HG03066 (cell line): Measurements from ENCODE around the gene CSGALNACT2.

ENCODE experiments used
- ATAC-seq: cut with Tn5 transposase; IDR thresholded peaks from one replicate; pipeline ENCODE4 v1.9.1; 2021; ENCODE audit warnings: low read depth; ENCODE audit not compliant: unreplicated experiment

CSGALNACT2 gene

DNA sequence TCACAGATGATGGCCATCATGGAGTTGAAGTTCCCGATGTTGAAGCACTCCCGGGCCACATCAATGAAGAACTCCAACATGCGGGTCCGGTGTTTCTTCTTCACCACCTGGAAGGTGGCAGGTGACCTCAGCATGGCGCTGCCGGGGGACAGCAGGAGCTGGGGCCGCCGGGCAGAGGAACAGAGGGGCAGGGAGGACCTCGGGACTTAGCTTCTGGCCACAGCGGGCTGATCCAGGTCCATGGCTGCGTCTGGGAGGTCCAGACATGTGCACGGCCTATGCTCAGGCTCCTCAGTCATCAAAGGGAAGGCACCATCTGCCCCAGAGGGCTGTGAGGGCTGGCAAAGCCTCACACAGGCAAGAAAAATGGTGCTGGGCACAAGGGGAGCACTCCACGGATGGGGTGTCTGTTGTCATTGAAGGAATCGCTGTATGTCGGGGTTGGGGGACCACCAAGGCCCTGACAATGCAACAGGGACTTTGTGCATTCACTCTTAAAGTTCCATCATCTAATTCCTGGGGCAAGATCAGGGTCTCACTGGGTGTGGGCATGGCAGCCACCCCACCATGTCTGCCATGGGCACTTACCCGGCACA lies 60.9 kb downstream of the CSGALNACT2 start:
- no peak for ATAC-seq

DNA sequence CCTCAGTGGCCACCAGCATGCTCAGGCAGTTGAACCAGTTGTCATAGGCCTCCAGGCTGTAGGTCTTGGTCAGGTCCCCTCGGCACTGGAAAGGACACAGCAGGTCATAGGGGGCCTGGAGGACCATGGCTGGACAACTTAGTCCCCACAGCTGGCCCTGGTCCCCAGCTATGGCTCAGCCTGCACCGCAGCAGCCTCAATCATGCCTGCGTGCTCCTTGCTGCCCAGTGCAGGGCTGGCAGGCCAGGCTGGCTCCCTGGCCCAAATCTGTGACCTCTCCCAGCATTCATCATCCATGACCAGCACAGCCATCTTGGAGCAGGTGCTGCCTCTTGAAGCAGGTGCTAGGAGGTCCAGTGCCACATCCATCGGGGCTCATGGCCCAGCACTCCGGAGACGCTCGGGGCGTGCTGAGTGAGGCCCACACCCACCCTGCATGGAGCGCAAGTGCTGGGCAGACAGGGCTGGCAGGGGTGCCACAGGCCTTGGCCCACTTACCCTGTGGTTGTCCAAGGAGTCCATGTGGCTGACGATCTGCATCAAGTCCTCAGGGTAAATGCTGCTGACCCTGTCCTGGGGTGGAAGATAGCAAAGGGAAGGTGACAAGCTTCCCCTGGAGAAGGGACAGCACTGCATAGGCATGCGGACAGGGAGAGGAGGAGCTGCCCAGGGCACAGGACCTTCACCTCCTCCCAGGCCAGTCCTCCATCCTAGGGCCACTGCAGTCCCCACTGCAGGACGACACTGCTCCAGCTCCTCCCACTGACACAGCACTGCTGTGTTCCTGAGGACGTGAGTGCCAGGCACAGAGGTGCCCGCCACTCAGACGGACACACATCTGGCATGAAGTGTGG lies 61.7 kb downstream of the CSGALNACT2 start:
- ATAC-seq: no peak

- ATAC-seq: no peak
Measured at GRCh38 chr10:43200538-43201390, 62.5 kb downstream of the CSGALNACT2 start.

GRCh38 chr10:43201545-43202131 lies 63.4 kb downstream of the CSGALNACT2 start:
- ATAC-seq: no peak

DNA sequence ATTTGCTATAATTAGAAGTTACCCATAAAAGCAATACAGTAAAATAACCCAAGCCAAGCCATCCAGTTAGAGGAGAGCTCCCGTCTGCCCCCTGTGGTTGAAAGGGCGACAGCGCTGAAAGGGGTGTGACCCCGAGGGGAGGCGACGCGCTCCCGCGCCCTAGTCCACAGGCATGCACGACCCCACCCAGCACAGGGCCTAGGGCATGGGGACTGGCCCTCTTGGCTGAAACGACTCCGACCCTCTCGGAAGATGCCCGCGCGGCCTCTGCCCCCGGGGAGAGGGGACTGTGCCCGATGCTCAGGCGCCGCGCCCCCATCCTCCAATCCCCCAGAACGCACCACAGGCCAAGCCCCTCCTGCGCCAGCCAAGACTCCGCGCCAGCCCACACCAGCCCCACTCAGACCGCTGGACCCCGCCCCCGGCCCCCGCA lies 64.0 kb downstream of the CSGALNACT2 start:
- ATAC-seq: peak; percentile 50

DNA sequence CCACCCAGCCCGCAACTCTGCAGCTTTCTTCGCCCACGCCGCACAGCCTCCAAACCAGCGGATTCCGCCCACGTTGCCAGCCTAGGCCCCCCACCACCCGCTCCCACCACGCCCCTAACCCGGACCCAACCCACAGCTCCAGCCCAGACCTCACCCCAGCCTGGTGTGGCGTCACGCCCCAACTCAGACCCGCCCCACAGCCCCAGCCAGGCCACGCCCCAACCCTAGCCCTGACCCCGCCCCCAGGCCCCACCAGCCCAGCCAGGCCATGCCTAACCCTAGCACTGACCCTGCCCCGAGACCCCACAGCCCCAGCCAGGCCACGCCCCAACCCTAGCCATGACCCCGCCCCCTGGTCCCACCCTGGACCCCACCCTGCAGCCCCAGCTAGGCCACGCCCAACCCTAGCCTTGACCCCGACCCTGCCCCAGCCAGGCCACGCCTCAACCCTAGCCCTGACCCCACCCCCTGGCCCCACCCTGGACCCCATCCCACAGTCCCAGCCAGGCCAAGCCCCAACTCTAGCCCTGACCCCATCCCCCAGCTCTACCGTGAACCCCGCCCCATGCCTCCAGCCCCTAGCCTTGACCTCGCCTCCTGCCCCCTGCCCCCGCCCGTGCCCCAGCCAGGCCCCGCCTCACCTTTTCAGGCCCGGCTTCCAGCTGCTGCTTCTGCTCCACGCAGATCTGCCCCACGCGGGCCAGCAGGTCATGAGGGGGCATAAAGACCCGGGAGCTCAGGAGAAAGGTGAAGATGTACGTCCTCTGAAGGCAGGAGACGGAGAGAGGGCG lies 64.6 kb downstream of the CSGALNACT2 start:
- ATAC-seq: no peak

DNA sequence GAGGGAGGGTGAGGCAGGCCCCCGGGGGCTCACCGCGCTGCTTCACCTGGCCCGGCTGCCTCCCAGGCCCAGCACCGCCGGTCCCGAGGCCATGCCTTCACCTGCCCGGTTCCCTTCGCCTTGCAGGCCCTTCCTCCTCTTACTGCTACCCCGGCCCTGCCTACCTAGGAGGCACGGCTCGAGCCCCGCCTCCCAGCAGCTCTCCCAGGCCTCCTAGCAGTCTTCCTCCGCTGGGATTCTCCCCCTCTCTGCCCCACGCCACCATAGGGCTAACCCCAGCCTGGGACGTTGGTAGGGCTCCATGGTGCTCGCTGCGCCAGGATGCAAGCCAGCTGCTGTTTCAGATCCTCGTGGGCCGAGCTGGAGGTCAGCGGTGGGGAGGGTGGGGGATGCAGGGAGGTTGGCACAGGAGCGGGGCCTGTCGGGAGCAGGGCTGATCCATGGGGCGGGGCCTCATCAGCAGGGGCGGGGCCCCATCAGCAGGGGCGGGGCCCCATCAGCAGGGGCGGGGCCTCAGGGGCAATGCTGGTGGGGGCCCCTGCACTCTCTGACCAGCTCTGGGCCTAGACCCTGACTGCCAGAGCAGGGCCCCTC lies 65.3 kb downstream of the CSGALNACT2 start:
- no peak for ATAC-seq

DNA sequence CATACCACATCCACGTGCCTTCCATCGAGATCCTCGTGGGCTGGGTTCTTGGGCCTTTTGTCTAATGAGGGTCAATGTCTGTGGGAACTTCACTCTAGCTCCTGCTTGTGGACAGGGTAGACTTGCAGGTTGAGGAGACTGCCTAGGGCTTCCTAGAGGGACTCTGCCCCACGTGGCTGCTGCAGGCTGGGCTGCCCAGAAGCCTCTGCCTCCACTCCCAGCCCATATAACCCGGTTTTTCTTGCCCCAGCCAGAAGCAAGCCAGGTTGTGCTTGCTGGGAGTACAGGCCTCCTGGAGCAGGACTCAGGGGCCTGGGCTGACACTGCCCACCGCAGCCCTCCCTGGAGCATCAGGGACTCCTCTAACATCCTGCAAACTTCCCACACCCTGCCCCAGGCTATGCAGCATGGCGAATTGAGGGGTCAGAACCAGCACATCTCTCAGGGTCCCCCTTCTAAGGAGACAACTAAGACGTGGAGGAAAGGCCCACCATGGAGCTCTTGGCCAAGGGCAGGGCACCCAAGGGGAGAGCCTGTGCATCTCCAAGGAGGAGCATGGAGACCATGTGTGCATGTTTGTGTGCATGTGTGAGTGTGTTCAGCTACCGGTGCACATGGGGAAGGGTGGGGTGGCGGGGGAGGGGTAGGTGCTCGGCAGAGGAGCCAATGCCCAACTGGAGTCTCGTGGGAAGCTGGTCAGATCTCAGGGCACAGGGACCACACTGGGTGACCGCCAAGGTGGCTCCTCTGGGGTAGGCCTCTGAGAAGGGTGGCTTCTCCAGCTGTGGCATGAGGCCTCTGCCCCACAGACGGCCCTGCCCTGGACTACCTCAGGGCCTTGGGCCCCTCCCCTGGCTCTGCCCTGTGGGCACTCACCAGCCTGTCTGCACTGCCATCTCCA lies 66.0 kb downstream of the CSGALNACT2 start:
- no peak for ATAC-seq

- peak; percentile 54 for ATAC-seq
Measured at GRCh38 chr10:43204943-43205671, 66.9 kb downstream of the CSGALNACT2 start.

DNA sequence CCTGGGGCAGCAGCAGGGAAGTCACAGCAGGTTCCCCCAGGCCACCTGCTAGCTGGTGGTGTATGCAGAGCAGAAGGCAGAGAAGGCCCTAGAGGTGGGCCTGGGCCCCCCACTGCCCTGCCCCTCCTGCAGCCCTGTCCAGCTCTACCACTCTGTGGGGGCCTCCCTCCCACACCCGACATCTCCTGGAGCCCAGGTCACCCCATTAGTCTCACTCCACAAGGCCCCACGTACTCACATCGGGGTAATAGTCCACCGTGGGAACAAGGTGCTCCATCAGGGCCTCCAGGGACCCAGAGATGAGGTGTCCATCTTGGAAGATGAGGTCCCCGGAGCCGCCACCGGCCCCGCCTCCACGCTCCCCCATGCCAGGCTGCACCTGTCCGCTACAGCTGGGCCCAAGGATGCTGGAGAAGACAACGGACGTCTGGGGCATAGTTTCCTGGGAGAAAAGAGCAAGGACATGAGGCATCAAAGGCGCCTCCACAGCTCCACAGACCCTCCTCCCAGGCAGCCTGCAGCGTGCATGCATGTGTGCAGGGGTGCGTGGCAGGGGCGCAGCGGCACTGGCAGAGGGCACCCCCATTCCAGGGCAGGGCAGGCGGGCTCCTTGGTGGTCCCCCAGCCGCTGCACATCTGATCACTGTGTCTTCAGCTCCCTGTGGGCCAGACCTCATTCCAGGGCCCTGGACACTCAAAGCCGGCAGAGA lies 67.6 kb downstream of the CSGALNACT2 start:
- no peak for ATAC-seq

- no peak for ATAC-seq
Measured at GRCh38 chr10:43206391-43207235, 68.4 kb downstream of the CSGALNACT2 start.

DNA sequence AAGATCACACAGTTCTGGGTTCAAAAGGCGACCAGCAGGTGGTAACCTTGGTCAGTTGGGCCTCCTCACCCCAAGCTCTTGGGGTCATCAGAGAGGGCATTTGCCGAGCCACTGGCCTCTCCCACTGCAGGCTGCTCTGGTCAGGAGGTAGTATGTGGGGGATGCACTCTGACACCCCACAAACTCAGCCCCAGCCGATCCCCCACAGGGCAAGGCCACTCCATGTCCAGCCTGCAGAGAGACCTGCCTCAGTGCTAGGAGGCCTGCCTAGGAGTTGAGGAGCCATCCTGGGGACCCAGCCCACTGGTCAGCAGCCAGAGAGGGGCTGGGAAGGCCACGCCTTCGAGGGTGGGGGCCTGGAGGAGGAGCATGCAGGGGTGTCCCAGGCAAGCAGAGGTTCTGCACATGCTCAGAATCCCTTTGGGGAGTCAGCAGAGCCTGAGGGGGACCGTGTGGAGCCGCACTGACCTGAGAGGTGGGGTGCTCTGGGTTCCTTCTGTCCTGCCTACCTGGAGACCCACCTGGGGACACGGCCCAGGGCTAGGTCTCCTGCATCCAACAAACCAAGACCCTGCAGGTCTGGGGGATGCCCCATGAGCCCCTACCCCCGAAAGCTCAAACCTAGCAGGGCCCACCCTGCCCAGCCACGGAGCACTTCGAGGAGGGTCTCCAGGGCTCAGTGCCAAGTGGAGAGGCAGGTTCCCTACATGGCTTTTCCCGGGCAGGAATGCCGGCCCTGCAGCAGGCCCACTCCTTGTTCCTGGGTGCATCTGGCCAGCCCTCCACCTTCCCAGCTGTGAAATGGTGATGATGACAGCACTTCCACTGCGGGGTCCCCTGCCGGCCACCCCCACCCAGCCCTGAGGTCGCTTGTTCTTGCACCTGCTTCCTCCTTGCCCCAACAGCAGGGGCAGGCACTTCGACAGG lies 70.2 kb downstream of the CSGALNACT2 start:
- ATAC-seq: no peak

GRCh38 chr10:43209074-43209455 lies 70.8 kb downstream of the CSGALNACT2 start:
- ATAC-seq: no peak

DNA sequence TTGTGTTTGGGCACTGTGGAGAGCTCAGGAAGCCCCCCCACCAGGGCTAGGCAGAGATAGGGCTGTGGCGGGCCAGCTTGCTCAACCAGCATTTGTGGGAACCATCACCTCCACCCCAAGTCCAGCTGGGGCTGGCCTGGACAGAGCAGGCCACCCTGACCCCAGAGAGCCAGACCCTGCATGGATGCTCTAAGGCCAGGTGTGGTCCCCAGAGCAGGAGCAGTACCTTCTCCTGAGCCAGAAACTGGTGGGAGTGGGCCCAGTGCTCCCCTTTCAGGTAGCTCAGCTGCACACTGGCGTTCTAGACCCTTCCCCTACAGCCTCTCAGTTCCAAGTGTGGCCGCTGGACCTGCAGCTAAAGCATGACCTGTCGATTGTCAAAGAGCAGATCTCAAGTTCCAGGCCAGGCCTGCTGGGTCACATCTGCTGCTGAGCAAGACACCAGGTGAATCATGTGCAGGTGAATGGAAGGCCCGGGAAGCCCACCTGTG lies 71.5 kb downstream of the CSGALNACT2 start:
- no peak for ATAC-seq

DNA sequence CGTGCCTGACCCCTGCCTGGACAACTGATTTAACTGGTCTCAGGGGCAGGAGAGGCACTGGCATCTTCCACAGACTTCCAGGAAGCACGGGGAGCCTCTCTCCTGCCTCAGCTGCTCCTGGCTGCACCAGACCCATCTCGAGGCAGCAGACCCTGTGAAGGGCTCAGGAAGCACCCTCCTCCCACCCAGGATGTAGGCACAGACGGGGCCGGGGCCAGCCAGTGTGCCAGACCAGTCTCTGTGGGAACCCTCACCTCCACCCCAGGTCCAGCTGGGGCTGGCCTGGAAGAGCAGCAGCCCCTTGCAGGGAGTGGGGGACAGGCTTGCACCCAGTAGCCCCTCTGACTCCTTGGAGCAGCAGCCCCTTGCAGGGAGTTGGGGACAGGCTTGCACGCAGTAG lies 72.3 kb downstream of the CSGALNACT2 start:
- ATAC-seq: no peak
